Calu3 (cell line): ENCODE data around the gene TXNL1. TPM values are rescaled to one million over a fixed set of nuclear protein-coding genes. Genes with fewer than 3 reads are reported as not detected.

Experiments used
- BruUV-seq: library from RNA; stranded (reverse); fragments of 400-500 nt; replicated peaks from 2 replicates; lab custom pipeline; 2021; lab: Mats Ljungman, UMichigan
- CTCF ChIA-PET: fragments of 300-600 bp; sonication (Branson Sonifier 250); formaldehyde crosslinking; loops from one replicate; lab custom pipeline; 2022; ENCODE audit warnings: antibody characterized with exemption; lab: Charles Lee
- DNase-seq: peaks from one replicate; pipeline ENCODE4 v3.0.0; 2022
- H3K27ac Mint-ChIP-seq: one replicate; pipeline ENCODE4 v1.8.0; 2022; ENCODE audit warnings: mixed read lengths; ENCODE audit not compliant: unreplicated experiment
- H3K27me3 Mint-ChIP-seq: one replicate; pipeline ENCODE4 v1.8.0; 2022; ENCODE audit warnings: mixed read lengths; ENCODE audit not compliant: unreplicated experiment
- H3K36me3 Mint-ChIP-seq: one replicate; pipeline ENCODE4 v1.8.0; 2022; ENCODE audit warnings: mild to moderate bottlenecking, moderate library complexity, mixed read lengths; ENCODE audit not compliant: insufficient read depth, unreplicated experiment
- H3K4me1 Mint-ChIP-seq: one replicate; pipeline ENCODE4 v1.8.0; 2022; ENCODE audit warnings: mild to moderate bottlenecking, low read depth, mixed read lengths; ENCODE audit not compliant: unreplicated experiment
- H3K4me3 Mint-ChIP-seq: one replicate; pipeline ENCODE4 v1.8.0; 2022; ENCODE audit warnings: mild to moderate bottlenecking, low read depth, moderate library complexity, mixed read lengths; ENCODE audit not compliant: unreplicated experiment
- H3K9me3 Mint-ChIP-seq: one replicate; pipeline ENCODE4 v1.8.0; 2022; ENCODE audit warnings: low read depth, mixed read lengths; ENCODE audit not compliant: unreplicated experiment
- CTCF ChIP-seq: fragments of 200-600 bp; IDR thresholded peaks from one replicate; pipeline ENCODE4 v1.8.0; 2022; ENCODE audit warnings: antibody characterized with exemption; ENCODE audit not compliant: unreplicated experiment
- intact Hi-C: fragments of 100-400 bp; cut with micrococcal nuclease; formaldehyde crosslinking; loops from one replicate; pipeline ENCODE4 v1.10.0; 2022; ENCODE audit not compliant: unreplicated experiment
- total RNA-seq: library from RNA; stranded (reverse); gene quantifications from 2 replicates; pipeline ENCODE4 v1.2.3, GENCODE V29; 2022

TXNL1 gene
- total RNA-seq, 1 experiment from 2014 or later = 98.1 TPM

- peak; percentile 36 for DNase-seq
- no peaks in the 10 kb centered on the region for H3K27me3 Mint-ChIP-seq
- H3K4me1 Mint-ChIP-seq = peaks cover 55% of the 10 kb centered on the region
- no TSS peak for BruUV-seq
- peaks cover 37% of the 10 kb centered on the region for H3K36me3 Mint-ChIP-seq
- intact Hi-C loops = no loop called here
- peak overlapping the region; percentile 99 for H3K4me3 Mint-ChIP-seq
- no peak for TF ChIP-seq CTCF
- H3K27ac Mint-ChIP-seq = peak overlapping the region; percentile 98
- H3K9me3 Mint-ChIP-seq = no peaks in the 10 kb centered on the region
- CTCF ChIA-PET = interaction anchor here (0.7 to 1.1 kb wide), 2 partner anchors 13 to 1305 kb away, joined by 4 to 6 read pairs; partner anchors contain the start of gene WDR7
These were observed 621 bp downstream of the TXNL1 start for GRCh38 chr18:56637711-56638231.

- BruUV-seq = TSS peak; percentile 59
- Mint-ChIP-seq H3K27ac (peak overlapping the region; percentile 98), H3K36me3 (peaks cover 37% of the 10 kb centered on the region), H3K4me3 (peak overlapping the region; percentile 99), H3K4me1 (peaks cover 49% of the 10 kb centered on the region), H3K27me3 (no peaks in the 10 kb centered on the region), H3K9me3 (no peaks in the 10 kb centered on the region)
- no peak for DNase-seq
- TF ChIP-seq CTCF = no peak
- intact Hi-C loops = no loop called here
- CTCF ChIA-PET = interaction anchor here (1.1 kb wide), 1 partner anchor 14 kb away, joined by 4 read pairs; the partner anchor contains the start of gene WDR7
These were observed 1.2 kb downstream of the TXNL1 start for GRCh38 chr18:56637176-56637575.

GRCh38 chr18:56635007-56635406 is 3.4 kb downstream of the TXNL1 start:
- CTCF ChIA-PET = no interaction called here
- no TSS peak for BruUV-seq
- H3K4me1 Mint-ChIP-seq = peaks cover 33% of the 10 kb centered on the region
- H3K9me3 Mint-ChIP-seq = no peaks in the 10 kb centered on the region
- H3K27ac Mint-ChIP-seq = peak overlapping the region; percentile 4
- no peak for TF ChIP-seq CTCF
- peak overlapping the region; percentile 33 for H3K4me3 Mint-ChIP-seq
- H3K27me3 Mint-ChIP-seq = no peaks in the 10 kb centered on the region
- peaks cover 55% of the 10 kb centered on the region for H3K36me3 Mint-ChIP-seq
- DNase-seq = no peak
- intact Hi-C loops = no loop called here

- intact Hi-C loops = no loop called here
- Mint-ChIP-seq H3K27me3 (no peaks in the 10 kb centered on the region), H3K27ac (no peak overlapping the region), H3K9me3 (no peaks in the 10 kb centered on the region), H3K4me3 (no peak overlapping the region), H3K36me3 (peaks cover 42% of the 10 kb centered on the region), H3K4me1 (peaks cover 45% of the 10 kb centered on the region)
- CTCF ChIA-PET = interaction anchor here (0.6 kb wide), 1 partner anchor 370 kb away, joined by 4 read pairs; no protein-coding TSS in a partner anchor
- TF ChIP-seq CTCF = no peak
- DNase-seq = no peak
- no TSS peak for BruUV-seq
These were observed 6.0 kb downstream of the TXNL1 start for GRCh38 chr18:56632070-56633022.
